GM12878 (cell line): ENCODE results near the gene SCGB1C2. TPM values are rescaled to one million over a fixed set of nuclear protein-coding genes. Genes with fewer than 3 reads are reported as not detected.
A peak's percentile ranks its signal among the peaks of the same experiment; 100 is the strongest.

Source experiments
- ATF2 ChIP-seq: IDR thresholded peaks from 2 replicates; pipeline ENCODE4 v1.6.1; 2012; ENCODE audit warnings: low read length, inconsistent platforms
- CHD2 ChIP-seq: IDR thresholded peaks from 2 replicates; pipeline ENCODE4 v1.6.1; 2011; ENCODE audit warnings: low read depth, low read length, improper control_type of control experiment, borderline replicate concordance
- SIX5 ChIP-seq: IDR thresholded peaks from 2 replicates; pipeline ENCODE4 v1.6.1; 2011; ENCODE audit warnings: mild to moderate bottlenecking, low read depth, low read length, moderate library complexity; ENCODE audit not compliant: severe bottlenecking
- SMC3 ChIP-seq: IDR thresholded peaks from 2 replicates; pipeline ENCODE4 v1.6.1; 2011; ENCODE audit warnings: low read length, improper control_type of control experiment, borderline replicate concordance
- SREBF2 ChIP-seq: IDR thresholded peaks from 2 replicates; pipeline ENCODE4 v1.6.1; 2012; ENCODE audit warnings: mild to moderate bottlenecking, low read length
- SRF ChIP-seq, 2 experiments: IDR thresholded peaks; 2 replicates each; pipeline ENCODE4 v1.6.1; 2011; ENCODE audit warnings: low read depth in 2 of 2, low read length in 2 of 2, mild to moderate bottlenecking in 1 of 2, moderate library complexity in 1 of 2
- polyA plus RNA-seq, 11 experiments: library from polyadenylated mRNA; depleted of rRNA in 4 of 11; unstranded in 6 of 11; stranded (reverse) in 5 of 11; fragments of >200 nt; fragmentation: Nextera tagmentation in 4 of 11; fragmentation: Illumina TruSeq in 1 of 11; extraction: Ambion mirVana in 4 of 11; extraction: Trizol in 1 of 11; gene quantifications; 1 replicate in 1 of 11; 2 replicates in 10 of 11; pipeline versions ENCODE4 v1.2.1 to v1.2.3, GENCODE V29; 2011 to 2016; ENCODE audit warnings: inconsistent platforms in 2 of 11, missing spikeins in 2 of 11, low read depth in 1 of 11
- total RNA-seq, 4 experiments: library from RNA; depleted of rRNA in 3 of 4; stranded (reverse); fragments of >200 nt in 3 of 4; fragmentation: Illumina TruSeq in 1 of 4; extraction: Trizol in 1 of 4; gene quantifications; 2 replicates each; pipeline versions ENCODE4 v1.2.1 to v1.2.3, GENCODE V29; 2013 to 2021
- TF ChIP-seq, protein P1 (sequence below): fragments of 450-650 bp; conservative IDR thresholded peaks from 2 replicates; pipeline ENCODE4 v1.6.1; 2017; ENCODE audit warnings: mild to moderate bottlenecking, moderate library complexity
- TF ChIP-seq, protein P2 (sequence below), 3 experiments: IDR thresholded peaks in 2 of 3; conservative IDR thresholded peaks in 1 of 3; 2 replicates each; pipeline ENCODE4 v1.5.1; 2011; ENCODE audit warnings: low read depth in 3 of 3, low read length in 3 of 3, mild to moderate bottlenecking in 3 of 3, control low read depth in 2 of 3, moderate library complexity in 2 of 3, inconsistent platforms in 1 of 3, mixed read lengths in 1 of 3; ENCODE audit not compliant: control insufficient read depth in 2 of 3, insufficient read depth in 1 of 3; ENCODE audit errors: extremely low read depth in 1 of 3

Gene SCGB1C2
- total and polyA plus RNA-seq, 10 of the 15 experiments (the other 5 are each of a cell fraction or from before 2014, with no cell fraction given), result not detected

- TF ChIP-seq, protein P1, sequence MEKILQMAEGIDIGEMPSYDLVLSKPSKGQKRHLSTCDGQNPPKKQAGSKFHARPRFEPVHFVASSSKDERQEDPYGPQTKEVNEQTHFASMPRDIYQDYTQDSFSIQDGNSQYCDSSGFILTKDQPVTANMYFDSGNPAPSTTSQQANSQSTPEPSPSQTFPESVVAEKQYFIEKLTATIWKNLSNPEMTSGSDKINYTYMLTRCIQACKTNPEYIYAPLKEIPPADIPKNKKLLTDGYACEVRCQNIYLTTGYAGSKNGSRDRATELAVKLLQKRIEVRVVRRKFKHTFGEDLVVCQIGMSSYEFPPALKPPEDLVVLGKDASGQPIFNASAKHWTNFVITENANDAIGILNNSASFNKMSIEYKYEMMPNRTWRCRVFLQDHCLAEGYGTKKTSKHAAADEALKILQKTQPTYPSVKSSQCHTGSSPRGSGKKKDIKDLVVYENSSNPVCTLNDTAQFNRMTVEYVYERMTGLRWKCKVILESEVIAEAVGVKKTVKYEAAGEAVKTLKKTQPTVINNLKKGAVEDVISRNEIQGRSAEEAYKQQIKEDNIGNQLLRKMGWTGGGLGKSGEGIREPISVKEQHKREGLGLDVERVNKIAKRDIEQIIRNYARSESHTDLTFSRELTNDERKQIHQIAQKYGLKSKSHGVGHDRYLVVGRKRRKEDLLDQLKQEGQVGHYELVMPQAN, result no peak
- TF ChIP-seq, protein P2, sequence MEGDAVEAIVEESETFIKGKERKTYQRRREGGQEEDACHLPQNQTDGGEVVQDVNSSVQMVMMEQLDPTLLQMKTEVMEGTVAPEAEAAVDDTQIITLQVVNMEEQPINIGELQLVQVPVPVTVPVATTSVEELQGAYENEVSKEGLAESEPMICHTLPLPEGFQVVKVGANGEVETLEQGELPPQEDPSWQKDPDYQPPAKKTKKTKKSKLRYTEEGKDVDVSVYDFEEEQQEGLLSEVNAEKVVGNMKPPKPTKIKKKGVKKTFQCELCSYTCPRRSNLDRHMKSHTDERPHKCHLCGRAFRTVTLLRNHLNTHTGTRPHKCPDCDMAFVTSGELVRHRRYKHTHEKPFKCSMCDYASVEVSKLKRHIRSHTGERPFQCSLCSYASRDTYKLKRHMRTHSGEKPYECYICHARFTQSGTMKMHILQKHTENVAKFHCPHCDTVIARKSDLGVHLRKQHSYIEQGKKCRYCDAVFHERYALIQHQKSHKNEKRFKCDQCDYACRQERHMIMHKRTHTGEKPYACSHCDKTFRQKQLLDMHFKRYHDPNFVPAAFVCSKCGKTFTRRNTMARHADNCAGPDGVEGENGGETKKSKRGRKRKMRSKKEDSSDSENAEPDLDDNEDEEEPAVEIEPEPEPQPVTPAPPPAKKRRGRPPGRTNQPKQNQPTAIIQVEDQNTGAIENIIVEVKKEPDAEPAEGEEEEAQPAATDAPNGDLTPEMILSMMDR (IDR thresholded peaks at IDR 0.05 in 2 of 3, conservative IDR thresholded peaks at IDR 0.05 in 1 of 3; ENCODE audit: control insufficient read depth in 2 of 3, extremely low read depth in 1 of 3, insufficient read depth in 1 of 3, low read depth in 3 of 3, low read length in 3 of 3), result peak; percentile 48 to 63 (median 56)
- TF ChIP-seq SIX5, result no peak
- TF ChIP-seq CHD2, result no peak
- TF ChIP-seq SRF (IDR thresholded peaks at IDR 0.05; ENCODE audit: low read depth in 2 of 2, low read length in 2 of 2), result no peak
- peak; percentile 57 for TF ChIP-seq SMC3
- TF ChIP-seq SREBF2, result no peak
- no peak for TF ChIP-seq ATF2
- TF ChIP-seq, all 136 proteins: peak for 5
These were observed 27.2 kb downstream of the SCGB1C2 start (continued) for GRCh38 chr17:164303-165235.
